GM12878 (cell line): Measurements from ENCODE around the gene KCNJ12. TPM values are rescaled to one million over a fixed set of nuclear protein-coding genes. Genes with fewer than 3 reads are reported as not detected.

ENCODE experiments used
- ATAC-seq: fragments of 200-7000 bp; cut with Tn5 transposase; 3 replicates; pipeline ENCODE4 v1.9.1; 2020; ENCODE audit warnings: mild to moderate bottlenecking, moderate library complexity
- BruUV-seq: library from RNA; stranded (reverse); fragments of 400-500 nt; replicated peaks from 2 replicates; lab custom pipeline; 2021; lab: Mats Ljungman, UMichigan
- CTCF ChIA-PET: fragments of 300-600 bp; sonication (Branson Sonifier 250); formaldehyde crosslinking; extraction: SDS; loops from one replicate; lab custom pipeline; 2021; ENCODE audit warnings: inconsistent platforms; lab: Yijun Ruan, JAX
- POLR2A ChIA-PET: fragments of 350-600 bp; formaldehyde crosslinking; extraction: SDS; loops from one replicate; lab custom pipeline; 2021; ENCODE audit warnings: inconsistent platforms; lab: Charles Lee
- RAD21 ChIA-PET: fragments of 300-600 bp; sonication (Branson Sonifier 250); formaldehyde crosslinking; loops from one replicate; lab custom pipeline; 2023; ENCODE audit warnings: antibody characterized with exemption; ENCODE audit not compliant: unreplicated experiment; lab: Charles Lee
- SMC1A ChIA-PET: fragments of 300-600 bp; sonication (Branson Sonifier 250); formaldehyde crosslinking; loops from one replicate; lab custom pipeline; 2023; ENCODE audit not compliant: unreplicated experiment, uncharacterized antibody; lab: Charles Lee
- DNase-seq: peaks from one replicate; pipeline ENCODE4 v3.0.0-alpha.2; 2011; ENCODE audit warnings: low read depth, low spot score
- FAIRE-seq: peaks from 3 replicates; lab custom pipeline; 2011; peaks lifted over from hg19 to GRCh38; lab: Jason Lieb, UNC
- H2AFZ ChIP-seq: 2 replicates; pipeline ENCODE4 v1.6.0; 2011; ENCODE audit warnings: low read depth, low read length, control low read depth; ENCODE audit not compliant: control insufficient read depth
- H3K27ac ChIP-seq: 2 replicates; pipeline ENCODE4 v1.5.1; 2011; ENCODE audit warnings: control low read depth; ENCODE audit not compliant: control insufficient read depth, insufficient read depth
- H3K27me3 ChIP-seq, 2 experiments: replicated peaks in 1 of 2; 2 replicates each; pipeline versions ENCODE4 v1.6.0 to v1.6.1; 2011; ENCODE audit warnings: low read length in 1 of 2; ENCODE audit not compliant: control insufficient read depth in 2 of 2, insufficient read depth in 2 of 2
- H3K36me3 ChIP-seq, 2 experiments: 2 replicates each; pipeline ENCODE4 v1.5.1; 2011; ENCODE audit warnings: low read length in 1 of 2; ENCODE audit not compliant: control insufficient read depth in 2 of 2, insufficient read depth in 2 of 2
- H3K4me1 ChIP-seq: 2 replicates; pipeline ENCODE4 v1.6.1; 2011; ENCODE audit warnings: mild to moderate bottlenecking, low read length, moderate library complexity, mixed read lengths; ENCODE audit not compliant: control insufficient read depth, insufficient read depth
- H3K4me2 ChIP-seq: 2 replicates; pipeline ENCODE4 v1.6.0; 2011; ENCODE audit warnings: control low read depth; ENCODE audit not compliant: control insufficient read depth, insufficient read depth
- H3K4me3 ChIP-seq: fragments of 200-600 bp; sonication (generic); 2 replicates; pipeline ENCODE4 v1.5.1; 2016
- H3K79me2 ChIP-seq: 2 replicates; pipeline ENCODE4 v1.6.0; 2011; ENCODE audit warnings: low read length; ENCODE audit not compliant: control insufficient read depth, insufficient read depth
- H3K9ac ChIP-seq: 2 replicates; pipeline ENCODE4 v1.8.0; 2011; ENCODE audit warnings: low read length, control low read depth, mixed read lengths; ENCODE audit not compliant: control insufficient read depth, insufficient read depth
- H3K9me3 ChIP-seq: replicated peaks from 3 replicates; pipeline ENCODE4 v1.5.1; 2011; ENCODE audit warnings: mild to moderate bottlenecking, low read length; ENCODE audit not compliant: control insufficient read depth, insufficient read depth
- H4K20me1 ChIP-seq: 2 replicates; pipeline ENCODE4 v1.6.0; 2011; ENCODE audit not compliant: control insufficient read depth, insufficient read depth
- BCLAF1 ChIP-seq: fragments of 450-650 bp; IDR thresholded peaks from 2 replicates; pipeline ENCODE4 v1.6.1; 2017; ENCODE audit warnings: antibody characterized with exemption, mild to moderate bottlenecking, moderate library complexity
- CBFB ChIP-seq: IDR thresholded peaks from 2 replicates; pipeline ENCODE4 v1.6.1; 2016; ENCODE audit warnings: antibody characterized with exemption, low read depth
- GABPA ChIP-seq: IDR thresholded peaks from 2 replicates; pipeline ENCODE4 v1.6.1; 2014; ENCODE audit warnings: antibody characterized with exemption, low read depth, mild to moderate bottlenecking, inconsistent platforms
- NFIC ChIP-seq: IDR thresholded peaks from 2 replicates; pipeline ENCODE4 v1.6.1; 2012; ENCODE audit warnings: low read depth, mild to moderate bottlenecking, inconsistent platforms, low read length, moderate library complexity
- NR2C1 ChIP-seq: fragments of 450-650 bp; IDR thresholded peaks from 2 replicates; pipeline ENCODE4 v1.6.1; 2017; ENCODE audit warnings: antibody characterized with exemption, mild to moderate bottlenecking, moderate library complexity
- RBBP5 ChIP-seq: fragments of 200-600 bp; sonication (generic); conservative IDR thresholded peaks from 2 replicates; pipeline ENCODE4 v1.6.1; 2016
- SIX5 ChIP-seq: IDR thresholded peaks from 2 replicates; pipeline ENCODE4 v1.6.1; 2011; ENCODE audit warnings: mild to moderate bottlenecking, low read depth, low read length, moderate library complexity; ENCODE audit not compliant: severe bottlenecking
- SKIL ChIP-seq: fragments of 450-650 bp; IDR thresholded peaks from 2 replicates; pipeline ENCODE4 v1.6.1; 2017; ENCODE audit warnings: mild to moderate bottlenecking, low read depth, inconsistent platforms; ENCODE audit not compliant: poor library complexity, severe bottlenecking
- SMARCA5 ChIP-seq: fragments of 450-650 bp; IDR thresholded peaks from 2 replicates; pipeline ENCODE4 v1.6.1; 2017; ENCODE audit warnings: mild to moderate bottlenecking
- SMC3 ChIP-seq: IDR thresholded peaks from 2 replicates; pipeline ENCODE4 v1.6.1; 2011; ENCODE audit warnings: low read length, improper control_type of control experiment, borderline replicate concordance
- TCF7 ChIP-seq: IDR thresholded peaks from 2 replicates; pipeline ENCODE4 v1.6.1; 2014; ENCODE audit warnings: antibody characterized with exemption, borderline replicate concordance
- ZBTB33 ChIP-seq: fragments of 450-650 bp; IDR thresholded peaks from 2 replicates; pipeline ENCODE4 v1.6.1; 2017; ENCODE audit warnings: mild to moderate bottlenecking
- ZNF274 ChIP-seq: IDR thresholded peaks from one replicate; pipeline ENCODE4 v1.8.0; 2011; ENCODE audit not compliant: insufficient read length, insufficient read depth
- WGBS: methylation state at CpG from one replicate; pipeline ENCODE4 v1.1.6; 2016; ENCODE audit warnings: low lambda C conversion rate; ENCODE audit not compliant: insufficient replicate concordance, insufficient coverage; ENCODE audit errors: missing lambda C conversion rate; 5-methylcytosine and 5-hydroxymethylcytosine counted together
- in situ Hi-C: fragments of 300-500 bp; cut with MboI; formaldehyde crosslinking; loops from 9 replicates; pipeline ENCODE4 v1.14.3; 2018; ENCODE audit warnings: mixed read lengths
- intact Hi-C: fragments of 100-400 bp; cut with micrococcal nuclease; formaldehyde crosslinking; loops from one replicate; pipeline ENCODE4 v1.14.2; 2022; ENCODE audit not compliant: unreplicated experiment
- polyA plus RNA-seq, 11 experiments: library from polyadenylated mRNA; depleted of rRNA in 4 of 11; unstranded in 6 of 11; stranded (reverse) in 5 of 11; fragments of >200 nt; fragmentation: Nextera tagmentation in 4 of 11; fragmentation: Illumina TruSeq in 1 of 11; extraction: Ambion mirVana in 4 of 11; extraction: Trizol in 1 of 11; gene quantifications; 1 replicate in 1 of 11; 2 replicates in 10 of 11; pipeline versions ENCODE4 v1.2.1 to v1.2.3, GENCODE V29; 2011 to 2016; ENCODE audit warnings: inconsistent platforms in 2 of 11, missing spikeins in 2 of 11, low read depth in 1 of 11
- total RNA-seq, 4 experiments: library from RNA; depleted of rRNA in 3 of 4; stranded (reverse); fragments of >200 nt in 3 of 4; fragmentation: Illumina TruSeq in 1 of 4; extraction: Trizol in 1 of 4; gene quantifications; 2 replicates each; pipeline versions ENCODE4 v1.2.1 to v1.2.3, GENCODE V29; 2013 to 2021

The KCNJ12 gene
- total and polyA plus RNA-seq, 10 of the 15 experiments (the other 5 are each of a cell fraction or from before 2014, with no cell fraction given): 0.04 to 0.21 (median 0.09) TPM; not detected in 3

- Histone ChIP-seq H3K4me1 (no peaks in the 10 kb centered on the region), H3K4me3 (no peak overlapping the region), H3K4me2 (no peak overlapping the region), H3K79me2 (no peaks in the 10 kb centered on the region), H3K36me3 (no peaks in the 10 kb centered on the region), H3K9me3 (no peaks in the 10 kb centered on the region), H3K9ac (no peak overlapping the region), H4K20me1 (no peaks in the 10 kb centered on the region), H2AFZ (no peak overlapping the region), H3K27me3 (no peaks in the 10 kb centered on the region), H3K27ac (no peak overlapping the region)
- TF ChIP-seq GABPA: no peak
- TF ChIP-seq SKIL: no peak
- TF ChIP-seq TCF7: no peak
- TF ChIP-seq RBBP5: no peak
- no peak for TF ChIP-seq NR2C1
- no peak for TF ChIP-seq CBFB
- TF ChIP-seq NFIC: no peak
- TF ChIP-seq SMC3: no peak
- TF ChIP-seq SIX5: no peak
- no peak for TF ChIP-seq BCLAF1
- TF ChIP-seq SMARCA5: no peak
- no peak for TF ChIP-seq ZBTB33
- no peak for TF ChIP-seq ZNF274
- POLR2A ChIA-PET: no interaction called here
- no peak for FAIRE-seq
- intact Hi-C loops: no loop called here
- BruUV-seq: no TSS peak
- DNase-seq: no peak
- no peak for ATAC-seq
- RAD21 ChIA-PET: no interaction called here
- in situ Hi-C loops: no loop called here
- WGBS: 34% methylated on average over 9 of the region's 9 CpGs
- SMC1A ChIA-PET: interaction anchor here (0.6 kb wide), 1 partner anchor 177 kb away, joined by 4 read pairs; no protein-coding TSS in a partner anchor
- CTCF ChIA-PET: no interaction called here
Measured at GRCh38 chr17:21445091-21445650, 69.0 kb downstream of the KCNJ12 start.
